Bronchial epithelial cell (primary cell): ENCODE data around the gene NMRK2. TPM values are rescaled to one million over a fixed set of nuclear protein-coding genes. Genes with fewer than 3 reads are reported as not detected.

ENCODE experiments used
- DNase-seq: peaks from one replicate; pipeline ENCODE4 v3.0.0-alpha.2; 2010; ENCODE audit warnings: low read depth
- FAIRE-seq: peaks from 2 replicates; lab custom pipeline; 2011; peaks lifted over from hg19 to GRCh38; lab: Jason Lieb, UNC
- H3K27me3 ChIP-seq: 2 replicates; pipeline ENCODE4 v1.5.1; 2011; ENCODE audit warnings: low read length; ENCODE audit not compliant: control insufficient read depth, insufficient read depth
- H3K36me3 ChIP-seq: 2 replicates; pipeline ENCODE4 v1.5.1; 2011; ENCODE audit warnings: low read length; ENCODE audit not compliant: control insufficient read depth, insufficient read depth
- H3K4me3 ChIP-seq: 2 replicates; pipeline ENCODE4 v1.5.1; 2011; ENCODE audit warnings: mild to moderate bottlenecking, low read depth, low read length, control low read depth
- total RNA-seq: library from RNA; depleted of rRNA; stranded (reverse); fragments of >200 nt; gene quantifications from 2 replicates; pipeline ENCODE4 v1.2.1, GENCODE V29; 2014
- TF ChIP-seq, protein P1 (sequence below): IDR thresholded peaks from 2 replicates; pipeline ENCODE4 v1.5.1; 2011; ENCODE audit warnings: mild to moderate bottlenecking, moderate library complexity, low read length, control low read depth, inconsistent platforms; ENCODE audit not compliant: insufficient read depth, severe bottlenecking

Gene NMRK2
- total RNA-seq, 1 donor from 2014 or later: not detected

DNA sequence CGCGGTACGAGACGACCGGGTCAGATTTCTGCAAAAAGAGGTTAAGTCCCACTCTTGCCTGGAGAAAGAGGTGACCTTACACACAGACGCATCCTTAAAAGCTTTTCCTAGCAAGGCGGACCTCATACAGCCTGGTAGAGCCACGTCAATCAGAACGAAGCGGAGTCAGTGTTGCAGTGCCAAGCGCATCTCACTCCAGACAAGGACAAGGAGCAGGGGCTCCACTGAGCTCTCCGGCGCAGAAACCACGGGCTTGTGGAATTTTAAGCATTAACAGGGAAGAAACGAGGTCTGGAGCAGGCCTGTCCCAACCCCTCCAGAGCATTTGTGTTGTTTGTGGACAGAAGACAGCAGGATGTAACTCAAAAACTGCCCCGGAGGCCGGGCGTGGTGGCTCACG is 45.3 kb downstream of the NMRK2 start:
- Histone ChIP-seq H3K27me3 (no peaks in the 10 kb centered on the region), H3K4me3 (no peak overlapping the region), H3K36me3 (peaks cover 73% of the 10 kb centered on the region)
- TF ChIP-seq, protein P1, sequence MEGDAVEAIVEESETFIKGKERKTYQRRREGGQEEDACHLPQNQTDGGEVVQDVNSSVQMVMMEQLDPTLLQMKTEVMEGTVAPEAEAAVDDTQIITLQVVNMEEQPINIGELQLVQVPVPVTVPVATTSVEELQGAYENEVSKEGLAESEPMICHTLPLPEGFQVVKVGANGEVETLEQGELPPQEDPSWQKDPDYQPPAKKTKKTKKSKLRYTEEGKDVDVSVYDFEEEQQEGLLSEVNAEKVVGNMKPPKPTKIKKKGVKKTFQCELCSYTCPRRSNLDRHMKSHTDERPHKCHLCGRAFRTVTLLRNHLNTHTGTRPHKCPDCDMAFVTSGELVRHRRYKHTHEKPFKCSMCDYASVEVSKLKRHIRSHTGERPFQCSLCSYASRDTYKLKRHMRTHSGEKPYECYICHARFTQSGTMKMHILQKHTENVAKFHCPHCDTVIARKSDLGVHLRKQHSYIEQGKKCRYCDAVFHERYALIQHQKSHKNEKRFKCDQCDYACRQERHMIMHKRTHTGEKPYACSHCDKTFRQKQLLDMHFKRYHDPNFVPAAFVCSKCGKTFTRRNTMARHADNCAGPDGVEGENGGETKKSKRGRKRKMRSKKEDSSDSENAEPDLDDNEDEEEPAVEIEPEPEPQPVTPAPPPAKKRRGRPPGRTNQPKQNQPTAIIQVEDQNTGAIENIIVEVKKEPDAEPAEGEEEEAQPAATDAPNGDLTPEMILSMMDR: no peak
- FAIRE-seq (no peak), DNase-seq (no peak)

DNA sequence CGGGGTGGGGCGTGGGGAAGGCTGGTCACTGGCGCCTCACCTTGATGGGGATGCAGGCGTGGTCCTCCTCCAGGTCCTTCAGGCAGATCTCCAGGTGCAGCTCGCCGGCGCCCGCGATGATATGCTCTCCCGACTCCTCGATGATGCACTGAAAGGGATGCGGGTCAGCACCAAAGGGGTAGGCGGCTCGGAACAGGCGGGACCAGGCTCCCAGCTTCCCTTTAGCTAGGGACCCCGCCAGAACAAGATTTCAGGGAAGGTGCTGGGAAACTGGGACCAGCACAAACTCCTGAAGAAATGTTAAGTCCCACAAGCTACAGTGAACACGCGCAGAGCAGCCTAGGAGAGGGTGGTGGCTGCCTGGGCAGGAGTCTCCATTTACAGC is 46.4 kb downstream of the NMRK2 start:
- DNase-seq: no peak
- peaks cover 84% of the 10 kb centered on the region for H3K36me3 ChIP-seq

DNA sequence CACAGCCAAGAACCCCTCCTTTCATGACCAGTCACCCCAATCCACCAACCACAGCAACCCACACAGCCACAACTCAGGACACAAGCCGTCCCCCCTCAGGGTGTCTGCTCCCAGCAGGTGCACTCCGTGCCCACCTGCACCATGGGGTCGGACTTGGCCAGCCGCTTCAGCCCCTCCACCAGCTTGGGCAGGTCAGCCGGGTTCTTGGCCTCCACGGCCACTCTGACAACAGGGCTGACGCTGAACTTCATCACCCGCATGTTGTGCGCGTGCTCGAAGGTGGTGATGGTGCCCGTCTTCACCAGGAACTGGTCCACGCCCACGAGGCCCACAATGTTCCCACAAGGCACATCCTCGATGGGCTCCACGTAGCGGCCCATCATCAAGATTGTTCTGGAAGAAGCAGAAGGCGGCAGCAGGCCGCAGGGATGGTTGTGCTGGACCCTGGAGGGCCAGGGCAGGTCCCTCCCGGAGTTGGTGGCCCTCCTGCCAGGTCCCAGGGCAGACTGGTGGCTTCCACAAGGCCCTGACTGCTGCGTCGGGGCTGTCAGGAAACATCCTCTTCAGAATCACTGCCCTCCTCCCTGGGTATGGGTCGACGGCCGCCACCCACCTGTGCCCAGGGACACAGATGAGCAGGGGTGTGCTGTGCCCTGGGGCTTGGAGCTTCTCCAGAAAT is 46.9 kb downstream of the NMRK2 start:
- FAIRE-seq: no peak
- TF ChIP-seq, protein P1: no peak
- H3K27me3 ChIP-seq: no peaks in the 10 kb centered on the region
- H3K4me3 ChIP-seq: no peak overlapping the region
- H3K36me3 ChIP-seq: peaks cover 87% of the 10 kb centered on the region
- no peak for DNase-seq

More for the DNA sequence above, 46.4 kb downstream of the NMRK2 start:
- no peak for FAIRE-seq
- H3K27me3 ChIP-seq: no peaks in the 10 kb centered on the region
- TF ChIP-seq, protein P1: no peak
- H3K4me3 ChIP-seq: no peak overlapping the region

DNA sequence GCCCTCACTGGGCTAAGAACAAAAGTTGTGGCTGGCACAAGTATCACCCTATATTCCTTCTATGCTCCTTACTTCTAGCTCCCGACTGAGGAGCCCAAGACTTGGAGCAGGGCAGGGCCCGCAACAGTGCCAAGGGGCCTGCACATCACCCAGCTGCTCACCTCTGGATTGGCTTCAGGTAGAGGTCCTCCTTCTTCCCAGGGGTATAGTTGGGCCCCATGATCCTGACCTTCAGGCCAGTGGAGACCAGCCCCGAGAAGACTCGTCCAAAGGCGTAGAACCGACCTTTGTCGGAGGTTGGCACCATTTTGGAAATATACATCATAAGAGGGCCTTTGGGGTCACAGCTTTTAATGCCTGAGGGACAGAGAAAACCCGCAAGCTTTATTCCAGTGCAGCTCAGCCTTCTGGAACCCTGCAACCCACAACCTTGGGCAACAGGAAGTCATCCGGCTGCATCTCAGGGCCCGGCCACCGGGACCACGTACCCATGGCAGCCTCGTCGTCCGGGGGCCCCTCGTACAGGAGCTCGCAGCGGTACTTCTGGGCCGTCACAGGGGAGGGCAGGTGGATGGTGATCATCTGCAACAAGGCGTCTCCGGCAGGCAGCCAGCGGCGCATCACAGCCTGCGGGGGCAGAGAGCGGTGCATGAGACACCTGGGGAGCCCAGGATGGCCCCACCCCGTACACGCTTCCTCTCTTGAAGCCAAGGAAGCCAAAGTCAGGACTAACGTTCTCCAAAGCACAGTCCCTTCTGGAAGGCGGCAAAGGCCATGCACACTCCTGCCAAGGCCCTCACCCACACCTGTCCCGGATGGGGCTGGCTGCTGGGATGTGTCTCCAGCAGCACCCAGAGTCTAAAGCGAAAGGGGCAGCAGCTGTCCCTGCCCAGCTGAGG is 47.7 kb downstream of the NMRK2 start:
- TF ChIP-seq, protein P1: no peak
- H3K4me3 ChIP-seq: no peak overlapping the region
- no peak for DNase-seq
- peaks cover 82% of the 10 kb centered on the region for H3K36me3 ChIP-seq
- FAIRE-seq: no peak
- H3K27me3 ChIP-seq: no peaks in the 10 kb centered on the region

DNA sequence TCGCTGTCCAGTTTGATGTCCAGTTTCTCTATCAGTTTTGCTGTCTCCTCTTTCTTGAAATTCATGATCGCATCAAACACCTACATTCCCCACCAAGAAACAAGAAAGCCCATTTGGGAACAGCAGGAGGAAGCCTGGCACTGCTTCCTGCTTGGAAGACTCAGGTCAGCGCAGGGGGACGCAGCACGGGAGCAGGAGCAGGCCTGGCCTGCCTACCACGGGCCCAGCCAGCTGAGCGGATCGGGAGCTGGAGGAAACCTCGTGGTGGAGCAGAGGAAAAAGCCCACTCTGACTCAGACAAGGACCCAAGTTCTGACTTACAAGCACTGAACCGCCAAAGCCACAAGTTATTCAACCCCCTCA is 48.5 kb downstream of the NMRK2 start:
- DNase-seq (no peak), FAIRE-seq (no peak)
- H3K27me3 ChIP-seq: no peaks in the 10 kb centered on the region
- H3K36me3 ChIP-seq: peaks cover 76% of the 10 kb centered on the region
- H3K4me3 ChIP-seq: no peak overlapping the region
- TF ChIP-seq, protein P1: no peak
